ENCODE data around the gene MCMBP. TPM values are rescaled to one million over a fixed set of nuclear protein-coding genes. Genes with fewer than 3 reads are reported as not detected.
"Not testable (repeated sequence)": the region's sequence is repeated elsewhere in the genome, so short reads cannot be mapped to it uniquely, and the experiment has no call there.

Gene MCMBP
- total and polyA plus RNA-seq, 2 experiments from 2014 or later, result 47.9 to 53.7 TPM

GRCh38 chr10:119883901-119884611, 11.4 kb upstream of the MCMBP start:
- H3K9ac ChIP-seq; H3K27ac ChIP-seq; H3F3A ChIP-seq (ENCODE audit: insufficient read depth); H3K27me3 ChIP-seq (replicated peaks; ENCODE audit: insufficient read depth); H2AFZ ChIP-seq; in situ Hi-C loops (cut with MboI); H3K36me3 ChIP-seq (ENCODE audit: low read depth); H3K9me2 ChIP-seq (ENCODE audit: insufficient read depth); DNase-seq; H3K9me3 ChIP-seq (ENCODE audit: low read depth); H3K4me2 ChIP-seq (ENCODE audit: unreplicated experiment); H3K79me2 ChIP-seq (ENCODE audit: insufficient read depth); H3K4me1 ChIP-seq (ENCODE audit: insufficient read depth); H3K4me3 ChIP-seq; H4K20me1 ChIP-seq (ENCODE audit: insufficient read depth): not testable (repeated sequence)
- WGBS, 2 experiments (ENCODE audit: low coverage in 1 of 2, low lambda C conversion rate in 2 of 2, missing lambda C conversion rate in 2 of 2), result 71 to 76% methylated on average over 11 of the region's 11 CpGs

- TF ChIP-seq EZH2phosphoT487 (IDR thresholded peaks at IDR 0.05; ENCODE audit: insufficient read depth, low read depth), result no peak
- Histone ChIP-seq H2AFZ (no peak overlapping the region), H3K27me3 (replicated peaks; ENCODE audit: insufficient read depth) (no peaks in the 10 kb centered on the region), H3K9me2 (ENCODE audit: insufficient read depth) (no peaks in the 10 kb centered on the region), H3K9ac (no peak overlapping the region), H4K20me1 (ENCODE audit: insufficient read depth) (no peaks in the 10 kb centered on the region), H3K36me3 (ENCODE audit: low read depth) (no peaks in the 10 kb centered on the region), H3K4me2 (ENCODE audit: unreplicated experiment) (no peak overlapping the region), H3K9me3 (ENCODE audit: low read depth) (no peaks in the 10 kb centered on the region), H3K27ac (no peak overlapping the region), H3K79me2 (ENCODE audit: insufficient read depth) (peaks cover 11% of the 10 kb centered on the region; the same call in 1 of the 2 replicates), H3K4me3 (no peak overlapping the region), H3F3A (ENCODE audit: insufficient read depth) (peaks cover 6% of the 10 kb centered on the region), H3K4me1 (ENCODE audit: insufficient read depth) (peaks cover 5% of the 10 kb centered on the region)
- no peak for DNase-seq
- in situ Hi-C loops (cut with MboI), result no loop called here
- WGBS, 2 experiments (ENCODE audit: low coverage in 1 of 2, low lambda C conversion rate in 2 of 2, missing lambda C conversion rate in 2 of 2), result 72 to 81% methylated on average over 2 of the region's 2 CpGs
Observed at GRCh38 chr10:119878524-119878923, 5.9 kb upstream of the MCMBP start.

- peak overlapping the region; percentile 80 for H3K27ac ChIP-seq
- peaks cover 3% of the 10 kb centered on the region; the same call in 1 of the 2 replicates for H4K20me1 ChIP-seq (ENCODE audit: insufficient read depth)
- H3K79me2 ChIP-seq (ENCODE audit: insufficient read depth), result peaks cover 52% of the 10 kb centered on the region
- in situ Hi-C loops (cut with MboI), result no loop called here
- H3K9ac ChIP-seq, result peak overlapping the region; percentile 88
- TF ChIP-seq EZH2phosphoT487 (IDR thresholded peaks at IDR 0.05; ENCODE audit: insufficient read depth, low read depth), result no peak
- TF ChIP-seq EZH2 (IDR thresholded peaks at IDR 0.05; ENCODE audit: insufficient read depth, poor library complexity, severe bottlenecking), result no peak
- DNase-seq, result peak; percentile 93
- H3K27me3 ChIP-seq (replicated peaks; ENCODE audit: insufficient read depth), result no peaks in the 10 kb centered on the region
- H3K36me3 ChIP-seq (ENCODE audit: low read depth), result no peaks in the 10 kb centered on the region
- no peaks in the 10 kb centered on the region for H3K9me3 ChIP-seq (ENCODE audit: low read depth)
- H3K4me1 ChIP-seq (ENCODE audit: insufficient read depth), result peaks cover 17% of the 10 kb centered on the region
- H3K4me3 ChIP-seq, result peak overlapping the region; percentile 82
- peaks cover 17% of the 10 kb centered on the region for H3F3A ChIP-seq (ENCODE audit: insufficient read depth)
- no peaks in the 10 kb centered on the region for H3K9me2 ChIP-seq (ENCODE audit: insufficient read depth)
- H3K4me2 ChIP-seq (ENCODE audit: unreplicated experiment), result peak overlapping the region; percentile 92
- WGBS, 2 experiments (ENCODE audit: low coverage in 1 of 2, low lambda C conversion rate in 2 of 2, missing lambda C conversion rate in 2 of 2), result 1% methylated on average over 47 to 63 of the region's 75 CpGs
- H2AFZ ChIP-seq, result peak overlapping the region; percentile 97
Observed at GRCh38 chr10:119872860-119873681, 428 bp upstream of the MCMBP start.

GRCh38 chr10:119871881-119872609, 598 bp downstream of the MCMBP start:
- Histone ChIP-seq H3K4me1 (ENCODE audit: insufficient read depth) (peaks cover 17% of the 10 kb centered on the region), H3K9me2 (ENCODE audit: insufficient read depth) (no peaks in the 10 kb centered on the region), H3K27ac (peak overlapping the region; percentile 80), H3K27me3 (replicated peaks; ENCODE audit: insufficient read depth) (no peaks in the 10 kb centered on the region), H3K9ac (peak overlapping the region; percentile 88), H3K79me2 (ENCODE audit: insufficient read depth) (peaks cover 63% of the 10 kb centered on the region), H3K4me2 (ENCODE audit: unreplicated experiment) (peak overlapping the region; percentile 92), H4K20me1 (ENCODE audit: insufficient read depth) (peaks cover 3% of the 10 kb centered on the region; the same call in 1 of the 2 replicates), H3F3A (ENCODE audit: insufficient read depth) (peaks cover 17% of the 10 kb centered on the region), H3K36me3 (ENCODE audit: low read depth) (no peaks in the 10 kb centered on the region), H3K9me3 (ENCODE audit: low read depth) (no peaks in the 10 kb centered on the region), H3K4me3 (peak overlapping the region; percentile 82), H2AFZ (peak overlapping the region; percentile 87)
- peak; percentile 64 for DNase-seq
- in situ Hi-C loops (cut with MboI), result no loop called here
- WGBS, 2 experiments (ENCODE audit: low coverage in 1 of 2, low lambda C conversion rate in 2 of 2, missing lambda C conversion rate in 2 of 2), result 1% methylated on average over 25 to 41 of the region's 56 CpGs
- TF ChIP-seq EZH2 (IDR thresholded peaks at IDR 0.05; ENCODE audit: insufficient read depth, poor library complexity, severe bottlenecking) (no peak), EZH2phosphoT487 (IDR thresholded peaks at IDR 0.05; ENCODE audit: insufficient read depth, low read depth) (no peak)

GRCh38 chr10:119869398-119869797, 3.2 kb downstream of the MCMBP start:
- H3K79me2 ChIP-seq (ENCODE audit: insufficient read depth), result peaks cover 87% of the 10 kb centered on the region
- in situ Hi-C loops (cut with MboI); H3K9ac ChIP-seq; DNase-seq; H3K27ac ChIP-seq; H3K27me3 ChIP-seq (replicated peaks; ENCODE audit: insufficient read depth); H3K9me2 ChIP-seq (ENCODE audit: insufficient read depth); H3K9me3 ChIP-seq (ENCODE audit: low read depth); H3K36me3 ChIP-seq (ENCODE audit: low read depth); H2AFZ ChIP-seq; H4K20me1 ChIP-seq (ENCODE audit: insufficient read depth); H3K4me3 ChIP-seq: not testable (repeated sequence)
- peak overlapping the region; percentile 92 for H3K4me2 ChIP-seq (ENCODE audit: unreplicated experiment)
- peaks cover 17% of the 10 kb centered on the region for H3F3A ChIP-seq (ENCODE audit: insufficient read depth)
- H3K4me1 ChIP-seq (ENCODE audit: insufficient read depth), result peaks cover 17% of the 10 kb centered on the region
- 58 to 66% methylated on average over 4 of the region's 4 CpGs for WGBS, 2 experiments (ENCODE audit: low coverage in 1 of 2, low lambda C conversion rate in 2 of 2, missing lambda C conversion rate in 2 of 2)
